ENCODE data around the gene CDK9. TPM values are rescaled to one million over a fixed set of nuclear protein-coding genes. Genes with fewer than 3 reads are reported as not detected.

CDK9 gene
- total RNA-seq, 1 experiment from 2014 or later, result 62.1 TPM

DNA sequence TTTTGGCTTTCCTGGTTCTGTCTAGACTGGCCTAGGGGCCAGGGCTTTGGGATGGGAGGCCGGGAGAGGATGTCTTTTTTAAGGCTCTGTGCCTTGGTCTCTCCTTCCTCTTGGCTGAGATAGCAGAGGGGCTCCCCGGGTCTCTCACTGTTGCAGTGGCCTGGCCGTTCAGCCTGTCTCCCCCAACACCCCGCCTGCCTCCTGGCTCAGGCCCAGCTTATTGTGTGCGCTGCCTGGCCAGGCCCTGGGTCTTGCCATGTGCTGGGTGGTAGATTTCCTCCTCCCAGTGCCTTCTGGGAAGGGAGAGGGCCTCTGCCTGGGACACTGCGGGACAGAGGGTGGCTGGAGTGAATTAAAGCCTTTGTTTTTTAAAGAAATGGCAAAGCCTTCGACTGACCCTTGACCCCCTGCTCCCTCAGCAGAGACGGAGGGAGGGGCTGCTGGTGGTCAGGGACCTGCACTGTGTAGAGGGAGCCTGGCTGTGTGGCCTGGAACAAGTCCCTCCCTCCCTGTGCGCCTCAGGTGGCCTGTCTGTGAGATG lies 27.9 kb downstream of the CDK9 start:
- POLR2A ChIA-PET, result interaction anchor here (1.5 kb wide), 1 partner anchor 10 kb away, joined by 4 read pairs; no protein-coding TSS in a partner anchor

DNA sequence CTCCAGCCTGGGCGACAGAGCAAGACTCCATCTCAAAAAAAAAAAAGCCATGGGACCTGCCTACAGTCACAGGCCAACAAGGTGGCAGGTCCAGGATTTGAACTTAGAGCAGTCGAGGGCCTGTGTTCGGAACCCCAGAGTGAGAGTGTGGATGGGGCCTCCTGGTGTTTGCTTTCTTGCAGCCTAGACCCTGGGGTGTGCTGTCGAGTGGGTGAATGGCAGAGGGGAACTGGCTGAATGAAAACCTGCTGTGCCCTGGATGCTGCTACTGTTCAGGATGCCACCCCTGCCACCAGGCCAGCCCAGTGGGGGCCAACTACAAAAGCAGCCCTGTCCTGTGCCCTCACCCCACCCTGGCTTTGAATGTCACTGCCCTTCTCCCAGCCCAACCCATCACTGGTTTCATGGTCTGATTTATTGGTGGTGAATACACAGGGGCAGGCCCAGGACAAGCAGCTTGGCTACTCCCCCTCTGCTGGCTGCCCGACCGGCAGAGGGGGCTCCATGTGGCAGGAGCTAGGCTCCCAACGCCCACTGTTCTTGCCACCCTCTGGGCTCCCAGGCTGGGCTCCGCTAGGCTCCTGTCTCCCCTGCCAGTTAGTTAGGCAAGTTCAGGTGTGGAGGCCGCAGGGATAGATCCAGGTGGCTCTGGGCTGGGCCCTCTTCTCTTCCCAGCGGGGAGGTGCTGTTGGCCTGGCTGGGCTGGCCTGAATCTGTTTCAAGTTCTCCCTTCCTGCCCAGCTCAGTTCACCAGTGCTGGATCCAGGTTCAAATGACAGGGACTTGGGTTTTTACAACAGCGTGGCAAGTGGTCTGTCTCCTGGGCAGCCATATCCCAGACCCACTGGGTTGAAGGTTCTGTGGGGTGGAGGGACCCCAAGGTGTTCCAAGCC lies 29.0 kb downstream of the CDK9 start:
- H3K27me3 Mint-ChIP-seq (ENCODE audit: insufficient read depth, unreplicated experiment), result no peaks in the 10 kb centered on the region

More for the DNA sequence above, 27.9 kb downstream of the CDK9 start:
- DNase-seq (ENCODE audit: unreplicated experiment), result no peak
- TF ChIP-seq, protein P1, sequence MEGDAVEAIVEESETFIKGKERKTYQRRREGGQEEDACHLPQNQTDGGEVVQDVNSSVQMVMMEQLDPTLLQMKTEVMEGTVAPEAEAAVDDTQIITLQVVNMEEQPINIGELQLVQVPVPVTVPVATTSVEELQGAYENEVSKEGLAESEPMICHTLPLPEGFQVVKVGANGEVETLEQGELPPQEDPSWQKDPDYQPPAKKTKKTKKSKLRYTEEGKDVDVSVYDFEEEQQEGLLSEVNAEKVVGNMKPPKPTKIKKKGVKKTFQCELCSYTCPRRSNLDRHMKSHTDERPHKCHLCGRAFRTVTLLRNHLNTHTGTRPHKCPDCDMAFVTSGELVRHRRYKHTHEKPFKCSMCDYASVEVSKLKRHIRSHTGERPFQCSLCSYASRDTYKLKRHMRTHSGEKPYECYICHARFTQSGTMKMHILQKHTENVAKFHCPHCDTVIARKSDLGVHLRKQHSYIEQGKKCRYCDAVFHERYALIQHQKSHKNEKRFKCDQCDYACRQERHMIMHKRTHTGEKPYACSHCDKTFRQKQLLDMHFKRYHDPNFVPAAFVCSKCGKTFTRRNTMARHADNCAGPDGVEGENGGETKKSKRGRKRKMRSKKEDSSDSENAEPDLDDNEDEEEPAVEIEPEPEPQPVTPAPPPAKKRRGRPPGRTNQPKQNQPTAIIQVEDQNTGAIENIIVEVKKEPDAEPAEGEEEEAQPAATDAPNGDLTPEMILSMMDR (IDR thresholded peaks at IDR 0.05; ENCODE audit: unreplicated experiment), result no peak
- Mint-ChIP-seq H3K27ac (ENCODE audit: low read depth, unreplicated experiment) (no peak overlapping the region), H3K4me3 (ENCODE audit: unreplicated experiment) (no peak overlapping the region), H3K27me3 (ENCODE audit: insufficient read depth, unreplicated experiment) (no peaks in the 10 kb centered on the region), H3K36me3 (ENCODE audit: insufficient read depth, unreplicated experiment) (peaks cover 83% of the 10 kb centered on the region), H3K9me3 (ENCODE audit: unreplicated experiment) (no peaks in the 10 kb centered on the region), H3K4me1 (ENCODE audit: insufficient read depth, unreplicated experiment) (no peaks in the 10 kb centered on the region)
- intact Hi-C loops (cut with micrococcal nuclease), result no loop called here
- CTCF ChIA-PET, result interaction anchor here (0.7 kb wide), 1 partner anchor 55 kb away, joined by 3 read pairs; no protein-coding TSS in a partner anchor
- TSS peak; percentile 40 for BruUV-seq (replicated peaks)

DNA sequence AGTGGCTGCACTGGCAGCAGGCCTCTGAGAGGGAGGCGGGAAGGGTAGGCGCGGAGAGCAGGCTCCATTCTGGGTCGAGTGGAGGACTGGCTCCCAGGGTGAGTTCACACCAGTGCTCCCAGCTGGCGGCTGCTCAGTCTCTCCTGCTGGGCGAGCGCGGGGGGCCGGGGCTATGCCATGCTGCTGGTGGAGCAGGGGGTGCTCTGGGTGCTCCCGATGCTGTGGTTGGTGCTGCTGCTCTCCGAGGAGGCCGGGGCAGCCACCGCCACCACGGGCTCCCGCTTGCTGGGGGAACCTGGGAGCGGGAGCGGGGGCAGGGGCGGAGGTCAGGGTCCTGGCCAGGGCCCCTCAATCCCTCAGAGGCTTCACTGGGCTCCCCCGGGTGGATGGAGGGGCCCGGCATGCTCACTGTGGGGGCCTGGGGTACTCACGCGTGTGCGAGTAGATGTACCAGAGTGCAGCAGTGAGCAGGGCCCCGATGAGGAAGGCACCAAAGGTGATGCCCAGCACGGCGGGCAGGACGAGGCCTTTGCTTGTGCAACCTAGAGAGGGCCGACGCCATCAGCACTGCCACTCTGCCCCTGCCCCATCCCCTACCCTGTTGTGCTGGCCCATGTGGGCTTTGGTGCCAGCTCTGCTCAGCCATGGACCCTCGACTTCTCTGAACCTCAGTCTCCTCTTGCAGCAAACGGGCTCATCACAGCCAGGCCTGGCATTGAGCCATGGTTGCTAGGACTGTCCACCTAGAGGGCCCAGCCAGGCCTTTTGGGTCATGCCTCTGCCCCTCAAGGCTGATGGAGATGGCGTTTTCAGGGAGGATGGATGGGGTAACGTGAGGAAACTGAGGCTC lies 29.9 kb downstream of the CDK9 start:
- Mint-ChIP-seq H3K36me3 (ENCODE audit: insufficient read depth, unreplicated experiment) (peaks cover 80% of the 10 kb centered on the region), H3K27ac (ENCODE audit: low read depth, unreplicated experiment) (no peak overlapping the region), H3K4me3 (ENCODE audit: unreplicated experiment) (no peak overlapping the region), H3K27me3 (ENCODE audit: insufficient read depth, unreplicated experiment) (no peaks in the 10 kb centered on the region), H3K4me1 (ENCODE audit: insufficient read depth, unreplicated experiment) (no peaks in the 10 kb centered on the region), H3K9me3 (ENCODE audit: unreplicated experiment) (no peaks in the 10 kb centered on the region)
- no peak for DNase-seq (ENCODE audit: unreplicated experiment)
- BruUV-seq (replicated peaks), result no TSS peak
- TF ChIP-seq, protein P1 (IDR thresholded peaks at IDR 0.05; ENCODE audit: unreplicated experiment), result no peak
- CTCF ChIA-PET, result interaction anchor here (1.2 kb wide), 1 partner anchor 105 kb away, joined by 3 read pairs; no protein-coding TSS in a partner anchor
- POLR2A ChIA-PET, result no interaction called here
- intact Hi-C loops (cut with micrococcal nuclease), result no loop called here

More for the DNA sequence above, 29.0 kb downstream of the CDK9 start:
- TF ChIP-seq, protein P1 (IDR thresholded peaks at IDR 0.05; ENCODE audit: unreplicated experiment), result no peak
- no peak overlapping the region for H3K27ac Mint-ChIP-seq (ENCODE audit: low read depth, unreplicated experiment)
- BruUV-seq (replicated peaks), result TSS peak; percentile 94
- H3K9me3 Mint-ChIP-seq (ENCODE audit: unreplicated experiment), result no peaks in the 10 kb centered on the region
- H3K4me3 Mint-ChIP-seq (ENCODE audit: unreplicated experiment), result no peak overlapping the region
- no peak for DNase-seq (ENCODE audit: unreplicated experiment)
- POLR2A ChIA-PET, result no interaction called here
- intact Hi-C loops (cut with micrococcal nuclease), result no loop called here
- peaks cover 86% of the 10 kb centered on the region for H3K36me3 Mint-ChIP-seq (ENCODE audit: insufficient read depth, unreplicated experiment)
- H3K4me1 Mint-ChIP-seq (ENCODE audit: insufficient read depth, unreplicated experiment), result no peaks in the 10 kb centered on the region
- CTCF ChIA-PET, result interaction anchor here (1.0 to 1.2 kb wide), 2 partner anchors 55 to 106 kb away, joined by 3 to 4 read pairs; no protein-coding TSS in a partner anchor

DNA sequence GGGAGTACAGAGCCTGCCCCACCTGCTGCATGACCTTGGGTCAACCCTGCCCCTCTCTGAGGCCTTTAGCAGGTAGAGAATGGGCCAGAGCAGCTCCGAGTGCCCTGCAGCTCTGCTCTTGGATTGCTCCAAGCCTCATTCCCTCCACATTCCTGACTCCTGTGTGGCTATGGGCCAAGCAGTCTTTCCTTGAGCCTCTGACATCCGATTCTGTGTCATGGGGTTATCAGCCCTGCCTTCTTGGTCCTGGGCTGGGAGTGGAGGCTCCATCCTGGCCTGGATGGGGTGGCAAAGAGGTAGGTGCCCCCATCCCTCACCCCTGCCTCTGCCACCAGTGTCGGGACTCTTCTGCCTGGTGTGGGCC lies 30.5 kb downstream of the CDK9 start:
- no peak overlapping the region for H3K4me3 Mint-ChIP-seq (ENCODE audit: unreplicated experiment)
- no peak for DNase-seq (ENCODE audit: unreplicated experiment)
- H3K9me3 Mint-ChIP-seq (ENCODE audit: unreplicated experiment), result no peaks in the 10 kb centered on the region
- ChIA-PET POLR2A (no interaction called here), CTCF (no interaction called here)
- H3K27me3 Mint-ChIP-seq (ENCODE audit: insufficient read depth, unreplicated experiment), result no peaks in the 10 kb centered on the region
- intact Hi-C loops (cut with micrococcal nuclease), result no loop called here
- H3K36me3 Mint-ChIP-seq (ENCODE audit: insufficient read depth, unreplicated experiment), result peaks cover 74% of the 10 kb centered on the region
- H3K27ac Mint-ChIP-seq (ENCODE audit: low read depth, unreplicated experiment), result no peak overlapping the region
- no peaks in the 10 kb centered on the region for H3K4me1 Mint-ChIP-seq (ENCODE audit: insufficient read depth, unreplicated experiment)
- TF ChIP-seq, protein P1 (IDR thresholded peaks at IDR 0.05; ENCODE audit: unreplicated experiment), result no peak
- BruUV-seq (replicated peaks), result no TSS peak

Measured in MCF 10A (cell line).